ENCODE data around the gene PLA2G3. TPM values are rescaled to one million over a fixed set of nuclear protein-coding genes. Genes with fewer than 3 reads are reported as not detected.
"Not testable (repeated sequence)": the region's sequence is repeated elsewhere in the genome, so short reads cannot be mapped to it uniquely, and the experiment has no call there.

The PLA2G3 gene
- total and polyA plus RNA-seq, 2 donors from 2014 or later, result 1.2 TPM; not detected in 1

DNA sequence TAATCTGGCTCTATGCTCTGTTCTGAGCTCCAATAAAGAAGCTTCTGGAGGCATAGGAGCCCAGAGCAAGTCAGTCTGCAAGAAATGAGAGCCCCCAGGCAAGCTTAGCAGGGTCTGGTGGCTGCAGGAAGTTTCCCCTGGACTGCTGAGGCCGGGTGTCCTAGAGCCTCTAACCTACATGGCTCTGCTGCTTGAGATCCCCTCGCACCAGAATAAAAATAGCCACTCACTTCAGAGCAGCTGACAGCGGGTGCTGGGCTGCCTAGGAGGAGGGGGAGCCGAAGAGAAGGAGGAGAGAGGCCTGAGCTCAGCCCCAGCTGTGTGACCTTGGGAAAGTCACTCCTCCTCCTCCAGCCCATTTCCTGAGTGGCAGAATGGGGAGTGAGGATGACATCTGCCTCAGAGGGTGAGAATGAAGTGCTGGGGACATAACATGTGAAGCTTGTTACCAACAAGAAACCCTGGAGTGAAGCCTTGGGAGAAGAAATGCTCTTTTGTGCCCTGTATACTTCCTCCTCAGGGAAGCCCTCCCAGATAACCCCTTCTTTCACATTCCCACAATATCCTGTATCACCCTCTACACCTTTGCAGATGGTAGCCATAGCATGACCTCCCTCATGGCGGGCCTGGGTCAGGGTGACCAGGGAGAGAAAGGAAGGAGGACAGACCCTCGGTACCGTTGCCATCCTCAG, 21.1 kb downstream of the PLA2G3 start:
- FAIRE-seq, result no peak
- H3K36me3 ChIP-seq (ENCODE audit: control insufficient read depth in 2 of 3, insufficient read depth in 3 of 3, low read length in 3 of 3), result no peaks in the 10 kb centered on the region

DNA sequence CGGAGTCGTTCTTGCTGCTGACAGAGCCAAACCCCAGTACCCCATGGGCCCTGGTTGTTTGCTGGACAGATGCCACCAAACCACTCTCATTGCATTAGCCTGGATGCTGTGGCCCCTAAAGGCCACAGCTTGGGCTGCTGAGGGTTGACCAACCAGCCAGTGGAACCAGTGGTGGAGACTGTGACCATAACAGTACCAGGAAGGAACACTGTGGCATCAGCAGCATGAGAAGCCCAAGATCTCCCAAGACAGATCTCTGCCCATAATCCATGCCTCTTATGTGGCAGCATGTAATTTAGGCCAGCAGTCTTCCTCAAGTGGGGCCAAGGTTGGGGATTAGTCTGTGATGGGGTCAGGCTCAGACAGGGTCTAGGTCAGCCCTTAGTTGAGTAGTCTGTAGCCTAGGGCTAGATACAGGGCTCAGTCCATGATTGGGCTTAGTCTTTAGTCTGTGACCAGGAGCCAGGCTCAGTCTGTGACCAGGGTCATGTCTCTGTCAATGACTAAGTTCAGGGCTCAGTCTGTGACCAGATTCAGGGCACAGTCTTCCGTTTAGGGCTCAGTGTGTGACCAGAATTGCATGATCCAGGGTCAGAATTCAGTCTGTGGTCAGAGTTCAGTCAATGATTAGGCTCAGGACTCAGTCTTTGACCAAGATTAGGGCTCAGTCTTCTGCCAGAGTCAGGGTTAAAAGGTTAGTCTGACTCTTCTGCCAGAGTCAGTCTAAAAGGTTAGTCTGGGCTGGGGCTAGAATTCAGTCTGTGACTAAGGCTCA, 22.1 kb downstream of the PLA2G3 start:
- no peak overlapping the region for H3K9ac ChIP-seq (ENCODE audit: low read length in 3 of 3)
- FAIRE-seq (no peak), DNase-seq (no peak)
- no peak overlapping the region for H3K4me3 ChIP-seq (ENCODE audit: low read length in 3 of 3)
- intact Hi-C loops (cut with DNase I), result no loop called here
- H3K27ac ChIP-seq (ENCODE audit: low read depth in 2 of 2, low read length in 2 of 2), result no peak overlapping the region
- H3K4me1 ChIP-seq (ENCODE audit: control insufficient read depth in 2 of 3, insufficient read depth in 2 of 3, low read depth in 1 of 3, low read length in 3 of 3), result peaks cover 0 to 9% (median 0%) of the 10 kb centered on the region in 3 donors
- TF ChIP-seq, protein P1, sequence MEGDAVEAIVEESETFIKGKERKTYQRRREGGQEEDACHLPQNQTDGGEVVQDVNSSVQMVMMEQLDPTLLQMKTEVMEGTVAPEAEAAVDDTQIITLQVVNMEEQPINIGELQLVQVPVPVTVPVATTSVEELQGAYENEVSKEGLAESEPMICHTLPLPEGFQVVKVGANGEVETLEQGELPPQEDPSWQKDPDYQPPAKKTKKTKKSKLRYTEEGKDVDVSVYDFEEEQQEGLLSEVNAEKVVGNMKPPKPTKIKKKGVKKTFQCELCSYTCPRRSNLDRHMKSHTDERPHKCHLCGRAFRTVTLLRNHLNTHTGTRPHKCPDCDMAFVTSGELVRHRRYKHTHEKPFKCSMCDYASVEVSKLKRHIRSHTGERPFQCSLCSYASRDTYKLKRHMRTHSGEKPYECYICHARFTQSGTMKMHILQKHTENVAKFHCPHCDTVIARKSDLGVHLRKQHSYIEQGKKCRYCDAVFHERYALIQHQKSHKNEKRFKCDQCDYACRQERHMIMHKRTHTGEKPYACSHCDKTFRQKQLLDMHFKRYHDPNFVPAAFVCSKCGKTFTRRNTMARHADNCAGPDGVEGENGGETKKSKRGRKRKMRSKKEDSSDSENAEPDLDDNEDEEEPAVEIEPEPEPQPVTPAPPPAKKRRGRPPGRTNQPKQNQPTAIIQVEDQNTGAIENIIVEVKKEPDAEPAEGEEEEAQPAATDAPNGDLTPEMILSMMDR (IDR thresholded peaks at IDR 0.05; ENCODE audit: borderline replicate concordance, extremely low read depth, insufficient read depth), result no peak
- no peaks in the 10 kb centered on the region for H3K27me3 ChIP-seq (ENCODE audit: control insufficient read depth, insufficient read depth, low read length)
- H3K9me3 ChIP-seq (ENCODE audit: control insufficient read depth in 2 of 3, insufficient read depth in 1 of 3, low read length in 3 of 3), result no peaks in the 10 kb centered on the region
- H3K36me3 ChIP-seq (ENCODE audit: control insufficient read depth in 2 of 3, insufficient read depth in 3 of 3, low read length in 3 of 3), result no peaks in the 10 kb centered on the region

More for the DNA sequence above, 21.1 kb downstream of the PLA2G3 start:
- Histone ChIP-seq H3K9ac (ENCODE audit: low read length in 3 of 3) (no peak overlapping the region), H3K27me3 (ENCODE audit: control insufficient read depth, insufficient read depth, low read length) (no peaks in the 10 kb centered on the region), H3K4me3 (ENCODE audit: low read length in 3 of 3) (no peak overlapping the region), H3K27ac (ENCODE audit: low read depth in 2 of 2, low read length in 2 of 2) (no peak overlapping the region), H3K9me3 (ENCODE audit: control insufficient read depth in 2 of 3, insufficient read depth in 1 of 3, low read length in 3 of 3) (no peaks in the 10 kb centered on the region), H3K4me1 (ENCODE audit: control insufficient read depth in 2 of 3, insufficient read depth in 2 of 3, low read depth in 1 of 3, low read length in 3 of 3) (peaks cover 0 to 11% (median 0%) of the 10 kb centered on the region in 3 donors)
- intact Hi-C loops (cut with DNase I), result no loop called here
- TF ChIP-seq, protein P1 (IDR thresholded peaks at IDR 0.05; ENCODE audit: borderline replicate concordance, extremely low read depth, insufficient read depth), result no peak
- no peak for DNase-seq

DNA sequence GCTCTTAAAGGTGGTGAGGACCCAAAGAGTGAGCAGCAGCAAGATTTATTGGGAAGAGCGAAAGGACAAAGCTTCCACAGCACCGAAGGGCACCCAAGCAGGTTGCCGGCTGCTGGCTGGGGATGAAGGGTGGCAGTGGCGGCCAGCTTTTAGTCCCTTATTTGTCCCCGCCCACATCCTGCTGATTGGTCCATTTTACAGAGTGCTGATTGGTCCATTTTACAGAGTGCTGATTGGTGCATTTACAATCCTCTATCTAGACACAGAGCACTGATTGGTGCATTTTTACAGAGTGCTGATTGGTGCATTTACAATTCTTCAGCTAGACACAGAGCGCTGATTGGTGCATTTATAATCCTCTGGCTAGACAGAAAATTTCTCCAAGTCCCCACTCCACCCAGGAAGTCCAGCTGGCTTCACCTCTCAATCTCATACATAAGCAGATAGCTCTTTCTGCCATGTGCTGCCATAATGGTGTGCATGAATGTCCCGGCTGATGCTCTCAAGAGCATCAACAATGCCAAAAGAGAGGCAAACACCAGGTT, 27.7 kb downstream of the PLA2G3 start:
- H3K36me3 ChIP-seq (ENCODE audit: control insufficient read depth in 2 of 3, insufficient read depth in 3 of 3, low read length in 3 of 3); H3K27ac ChIP-seq (ENCODE audit: low read depth in 2 of 2, low read length in 2 of 2); DNase-seq; FAIRE-seq; H3K27me3 ChIP-seq (ENCODE audit: control insufficient read depth, insufficient read depth, low read length); H3K9ac ChIP-seq (ENCODE audit: low read length in 3 of 3); H3K4me1 ChIP-seq (ENCODE audit: control insufficient read depth in 2 of 3, insufficient read depth in 2 of 3, low read depth in 1 of 3, low read length in 3 of 3); intact Hi-C loops (cut with DNase I); H3K4me3 ChIP-seq (ENCODE audit: low read length in 3 of 3); H3K9me3 ChIP-seq (ENCODE audit: control insufficient read depth in 2 of 3, insufficient read depth in 1 of 3, low read length in 3 of 3): not testable (repeated sequence)

DNA sequence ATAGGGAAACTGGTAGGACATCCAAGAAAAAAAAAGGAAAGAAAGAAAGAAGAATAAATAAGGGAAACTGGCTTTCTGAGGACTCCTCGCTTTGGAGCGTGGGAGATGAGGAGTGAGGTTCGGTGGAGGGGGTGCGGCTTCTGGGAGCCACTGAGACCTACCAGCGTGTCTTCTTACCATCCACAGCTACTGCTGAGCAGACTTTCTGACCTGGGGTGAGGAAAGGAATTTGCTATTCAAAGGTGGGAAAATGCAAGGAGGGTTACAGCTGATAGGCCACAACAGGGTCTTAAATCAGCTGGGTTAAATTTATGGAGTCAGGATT, 32.5 kb downstream of the PLA2G3 start:
- DNase-seq, result no peak
- TF ChIP-seq, protein P1 (IDR thresholded peaks at IDR 0.05; ENCODE audit: borderline replicate concordance, extremely low read depth, insufficient read depth), result no peak
- intact Hi-C loops (cut with DNase I), result no loop called here
- H3K27me3 ChIP-seq (ENCODE audit: control insufficient read depth, insufficient read depth, low read length), result no peaks in the 10 kb centered on the region
- peak overlapping the region; percentile 59 to 87 for H3K27ac ChIP-seq (ENCODE audit: low read depth in 2 of 2, low read length in 2 of 2)
- H3K4me3 ChIP-seq (ENCODE audit: low read length in 3 of 3), result peak overlapping the region; percentile 57 to 62 (median 61)
- no peaks in the 10 kb centered on the region for H3K36me3 ChIP-seq (ENCODE audit: control insufficient read depth in 2 of 3, insufficient read depth in 3 of 3, low read length in 3 of 3)
- H3K9ac ChIP-seq (ENCODE audit: low read length in 3 of 3), result peak overlapping the region; percentile 41 to 74 (median 60)
- peaks cover 0 to 15% (median 0%) of the 10 kb centered on the region in 3 donors for H3K4me1 ChIP-seq (ENCODE audit: control insufficient read depth in 2 of 3, insufficient read depth in 2 of 3, low read depth in 1 of 3, low read length in 3 of 3)
- no peaks in the 10 kb centered on the region for H3K9me3 ChIP-seq (ENCODE audit: control insufficient read depth in 2 of 3, insufficient read depth in 1 of 3, low read length in 3 of 3)
- FAIRE-seq, result no peak

Measured in kidney (tissue), 14 donors.